Endothelial cell of umbilical vein (primary cell): ENCODE results near the gene STAB1. TPM values are rescaled to one million over a fixed set of nuclear protein-coding genes. Genes with fewer than 3 reads are reported as not detected.

Experiments
- BruUV-seq: library from RNA; stranded (reverse); fragments of 400-500 nt; replicated peaks from 2 replicates; lab custom pipeline; 2021; lab: Mats Ljungman, UMichigan
- CTCF ChIA-PET: fragments of 300-600, 350-600 bp; sonication (Branson Sonifier 250); formaldehyde crosslinking; loops from one replicate; lab custom pipeline; 2021; ENCODE audit warnings: antibody characterized with exemption, inconsistent platforms; lab: Charles Lee
- POLR2A ChIA-PET: fragments of 300-600, 350-600 bp; sonication (Branson Sonifier 250); formaldehyde crosslinking; loops from one replicate; lab custom pipeline; 2021; ENCODE audit warnings: antibody characterized with exemption, inconsistent platforms; lab: Charles Lee
- DNase-seq: peaks from one replicate; pipeline ENCODE4 v3.0.0-alpha.2; 2011; ENCODE audit warnings: low read depth, low spot score
- FAIRE-seq: peaks from 2 replicates; lab custom pipeline; 2011; peaks lifted over from hg19 to GRCh38; lab: Jason Lieb, UNC
- H2AFZ ChIP-seq: 2 replicates; pipeline ENCODE4 v1.6.0; 2012; ENCODE audit warnings: low read depth, low read length, control low read depth, inconsistent platforms
- H3K27ac ChIP-seq: 2 replicates; pipeline ENCODE4 v1.5.1; 2011; ENCODE audit warnings: low read depth, mild to moderate bottlenecking, control low read depth, low read length, moderate library complexity; ENCODE audit not compliant: insufficient read depth
- H3K27me3 ChIP-seq, 2 experiments: 2 replicates each; pipeline versions ENCODE4 v1.6.0 to v1.6.1; 2011; ENCODE audit warnings: low read length in 2 of 2, mixed read lengths in 1 of 2; ENCODE audit not compliant: control insufficient read depth in 2 of 2, insufficient read depth in 2 of 2
- H3K36me3 ChIP-seq, 2 experiments: 2 replicates in 1 of 2; 3 replicates in 1 of 2; pipeline ENCODE4 v1.5.1; 2011; ENCODE audit warnings: low read length in 2 of 2, mild to moderate bottlenecking in 1 of 2, moderate library complexity in 1 of 2; ENCODE audit not compliant: control insufficient read depth in 2 of 2, insufficient read depth in 2 of 2; ENCODE audit errors: extremely low read depth in 1 of 2
- H3K4me1 ChIP-seq: 3 replicates; pipeline ENCODE4 v1.5.1; 2011; ENCODE audit warnings: mild to moderate bottlenecking, low read length; ENCODE audit not compliant: control insufficient read depth, insufficient read depth; ENCODE audit errors: extremely low read depth
- H3K4me2 ChIP-seq: 2 replicates; pipeline ENCODE4 v1.6.1; 2011; ENCODE audit warnings: low read length, control low read depth, mixed read lengths; ENCODE audit not compliant: insufficient read depth
- H3K4me3 ChIP-seq, 3 experiments: fragments of 200-600 bp in 1 of 3; sonication (generic), shearing (Covaris generic) in 1 of 3; replicated peaks in 1 of 3; 2 replicates each; pipeline ENCODE4 v1.5.1; 2011 to 2016; ENCODE audit warnings: control low read depth in 3 of 3, low read length in 3 of 3, mild to moderate bottlenecking in 2 of 3, inconsistent platforms in 1 of 3, low read depth in 1 of 3, moderate library complexity in 1 of 3; ENCODE audit not compliant: insufficient read depth in 1 of 3
- H3K79me2 ChIP-seq: 2 replicates; pipeline ENCODE4 v1.6.0; 2012; ENCODE audit warnings: low read length, inconsistent platforms; ENCODE audit not compliant: control insufficient read depth, insufficient read depth
- H3K9ac ChIP-seq: replicated peaks from 2 replicates; pipeline ENCODE3; 2011; ENCODE audit warnings: low read length, control low read depth; ENCODE audit not compliant: insufficient read depth; ENCODE audit errors: extremely low read depth
- H3K9me1 ChIP-seq: replicated peaks from 3 replicates; pipeline ENCODE4 v1.6.0; 2011; ENCODE audit warnings: mild to moderate bottlenecking, low read length; ENCODE audit not compliant: control insufficient read depth, insufficient read depth; ENCODE audit errors: extremely low read depth
- H3K9me3 ChIP-seq: replicated peaks from 2 replicates; pipeline ENCODE4 v1.5.1; 2012; ENCODE audit warnings: low read length, inconsistent platforms; ENCODE audit not compliant: control insufficient read depth, insufficient read depth
- H4K20me1 ChIP-seq: replicated peaks from 2 replicates; pipeline ENCODE3; 2011; ENCODE audit warnings: mild to moderate bottlenecking, low read length; ENCODE audit not compliant: control insufficient read depth, insufficient read depth; ENCODE audit errors: extremely low read depth
- EZH2 ChIP-seq: IDR thresholded peaks from 2 replicates; pipeline ENCODE4 v1.6.1; 2012; ENCODE audit warnings: borderline replicate concordance, low read depth, mild to moderate bottlenecking, moderate library complexity, low read length, inconsistent platforms; ENCODE audit not compliant: severe bottlenecking
- FOS ChIP-seq: IDR thresholded peaks from 2 replicates; pipeline ENCODE4 v1.6.1; 2011; ENCODE audit warnings: mild to moderate bottlenecking, low read length, moderate library complexity, borderline replicate concordance; ENCODE audit not compliant: insufficient read depth
- GATA2 ChIP-seq: IDR thresholded peaks from 2 replicates; pipeline ENCODE4 v1.7.0; 2011; ENCODE audit warnings: low read depth, mild to moderate bottlenecking, moderate library complexity, mixed read lengths, low read length; ENCODE audit not compliant: insufficient read length, insufficient read depth
- JUN ChIP-seq: IDR thresholded peaks from 2 replicates; pipeline ENCODE4 v1.6.1; 2011; ENCODE audit warnings: borderline replicate concordance, low read depth; ENCODE audit not compliant: insufficient read length, insufficient read depth
- MYC ChIP-seq: IDR thresholded peaks from one replicate; pipeline ENCODE4 v1.6.1; 2011; ENCODE audit warnings: mild to moderate bottlenecking, low read depth, low read length
- POLR2A ChIP-seq: IDR thresholded peaks from 2 replicates; pipeline ENCODE4 v1.6.1; 2012; ENCODE audit warnings: low read depth, mild to moderate bottlenecking, control low read depth, low read length
- POLR2AphosphoS5 ChIP-seq: IDR thresholded peaks from 2 replicates; pipeline ENCODE4 v1.6.1; 2012; ENCODE audit warnings: low read depth, mild to moderate bottlenecking, control low read depth, low read length, moderate library complexity; ENCODE audit not compliant: insufficient read depth
- dilution Hi-C: fragments of 300-500 bp; cut with MboI; formaldehyde crosslinking; loops from one replicate; pipeline ENCODE4 v1.15.0; 2019; ENCODE audit warnings: low sequenced_read_pairs; ENCODE audit not compliant: extremely low pct_ligation_motif_present
- intact Hi-C: fragments of 100-400 bp; cut with micrococcal nuclease; formaldehyde crosslinking; loops from one replicate; pipeline ENCODE4 v1.10.0; 2022
- polyA plus RNA-seq, 4 experiments: library from polyadenylated mRNA; depleted of rRNA in 3 of 4; stranded (reverse) in 3 of 4; unstranded in 1 of 4; fragments of >200 nt; gene quantifications; 2 replicates each; pipeline versions ENCODE4 v1.2.1 to v1.2.3, GENCODE V29; 2011 to 2012; ENCODE audit warnings: missing spikeins in 1 of 4
- total RNA-seq: library from RNA; stranded (reverse); gene quantifications from 2 replicates; pipeline ENCODE4 v1.2.3, GENCODE V29; 2021
- TF ChIP-seq, protein P1 (sequence below): IDR thresholded peaks from 2 replicates; pipeline ENCODE4 v1.6.1; 2011; ENCODE audit not compliant: insufficient read depth, insufficient read length
- TF ChIP-seq, protein P2 (sequence below), 2 donors: IDR thresholded peaks; 1 replicate in 1 of 2; 2 replicates in 1 of 2; pipeline ENCODE4 v1.5.1; 2011; ENCODE audit warnings: low read length in 2 of 2, mild to moderate bottlenecking in 2 of 2, moderate library complexity in 2 of 2, control low read depth in 1 of 2, inconsistent platforms in 1 of 2, low read depth in 1 of 2; ENCODE audit not compliant: insufficient read depth in 1 of 2; ENCODE audit errors: extremely low read depth in 1 of 2

The STAB1 gene
- total and polyA plus RNA-seq, 2 donors (not counting 3 experiments of a cell fraction or from before 2014, with no cell fraction given) = 369 TPM

DNA sequence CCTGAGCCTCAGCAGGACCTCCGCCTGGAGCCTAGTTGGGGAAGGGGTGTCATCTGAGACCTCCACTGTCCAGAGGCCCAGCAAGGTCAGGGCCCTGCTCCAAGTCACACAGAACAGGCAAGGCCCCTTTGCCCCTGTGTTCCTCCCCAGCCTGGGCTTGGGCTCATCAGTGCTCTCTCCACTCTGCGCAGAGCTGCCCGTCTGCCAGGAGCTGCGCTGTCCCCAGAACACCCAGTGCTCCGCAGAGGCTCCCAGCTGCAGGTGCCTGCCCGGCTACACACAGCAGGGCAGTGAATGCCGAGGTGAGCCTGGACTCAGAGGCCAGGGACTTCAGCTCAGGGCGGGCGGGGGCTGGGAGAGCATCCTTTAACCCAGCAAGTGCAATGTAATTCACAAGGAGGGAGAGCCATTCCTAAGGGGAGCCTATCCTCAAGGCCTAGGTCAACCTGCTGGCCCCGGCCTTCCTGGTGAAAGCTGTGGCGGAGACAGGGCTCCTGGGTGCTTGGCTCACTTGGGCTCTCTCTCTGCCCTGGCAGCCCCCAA is 7.7 kb downstream of the STAB1 start:
- FAIRE-seq = no peak
- POLR2A ChIA-PET = no interaction called here

More for the DNA sequence above, 7.7 kb downstream of the STAB1 start:
- Histone ChIP-seq H3K9me3 (no peaks in the 10 kb centered on the region), H3K79me2 (peaks cover 38% of the 10 kb centered on the region), H4K20me1 (no peaks in the 10 kb centered on the region), H3K4me2 (no peak overlapping the region), H3K27ac (no peak overlapping the region), H2AFZ (no peak overlapping the region), H3K36me3 (peaks cover 20 to 58% of the 10 kb centered on the region in 2 experiments), H3K9ac (no peak overlapping the region), H3K27me3 (no peaks in the 10 kb centered on the region), H3K4me1 (peaks cover 11% of the 10 kb centered on the region), H3K9me1 (no peaks in the 10 kb centered on the region), H3K4me3 (no peak overlapping the region)
- no peak for DNase-seq
- intact Hi-C loops = no loop called here
- TF ChIP-seq GATA2 = no peak
- no peak for TF ChIP-seq JUN
- TF ChIP-seq FOS = no peak
- TF ChIP-seq POLR2AphosphoS5 = no peak
- no peak for TF ChIP-seq EZH2
- TF ChIP-seq, protein P1, sequence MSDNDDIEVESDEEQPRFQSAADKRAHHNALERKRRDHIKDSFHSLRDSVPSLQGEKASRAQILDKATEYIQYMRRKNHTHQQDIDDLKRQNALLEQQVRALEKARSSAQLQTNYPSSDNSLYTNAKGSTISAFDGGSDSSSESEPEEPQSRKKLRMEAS = no peak
- TF ChIP-seq POLR2A = no peak
- no peak for TF ChIP-seq MYC
- TF ChIP-seq, protein P2, sequence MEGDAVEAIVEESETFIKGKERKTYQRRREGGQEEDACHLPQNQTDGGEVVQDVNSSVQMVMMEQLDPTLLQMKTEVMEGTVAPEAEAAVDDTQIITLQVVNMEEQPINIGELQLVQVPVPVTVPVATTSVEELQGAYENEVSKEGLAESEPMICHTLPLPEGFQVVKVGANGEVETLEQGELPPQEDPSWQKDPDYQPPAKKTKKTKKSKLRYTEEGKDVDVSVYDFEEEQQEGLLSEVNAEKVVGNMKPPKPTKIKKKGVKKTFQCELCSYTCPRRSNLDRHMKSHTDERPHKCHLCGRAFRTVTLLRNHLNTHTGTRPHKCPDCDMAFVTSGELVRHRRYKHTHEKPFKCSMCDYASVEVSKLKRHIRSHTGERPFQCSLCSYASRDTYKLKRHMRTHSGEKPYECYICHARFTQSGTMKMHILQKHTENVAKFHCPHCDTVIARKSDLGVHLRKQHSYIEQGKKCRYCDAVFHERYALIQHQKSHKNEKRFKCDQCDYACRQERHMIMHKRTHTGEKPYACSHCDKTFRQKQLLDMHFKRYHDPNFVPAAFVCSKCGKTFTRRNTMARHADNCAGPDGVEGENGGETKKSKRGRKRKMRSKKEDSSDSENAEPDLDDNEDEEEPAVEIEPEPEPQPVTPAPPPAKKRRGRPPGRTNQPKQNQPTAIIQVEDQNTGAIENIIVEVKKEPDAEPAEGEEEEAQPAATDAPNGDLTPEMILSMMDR (IDR thresholded peaks at IDR 0.05; ENCODE audit: extremely low read depth in 1 of 2, insufficient read depth in 1 of 2, low read depth in 1 of 2, low read length in 2 of 2) = no peak
- CTCF ChIA-PET = no interaction called here
- dilution Hi-C loops = no loop called here
- no TSS peak for BruUV-seq
